Measurements from ENCODE around the gene PODN.

DNA sequence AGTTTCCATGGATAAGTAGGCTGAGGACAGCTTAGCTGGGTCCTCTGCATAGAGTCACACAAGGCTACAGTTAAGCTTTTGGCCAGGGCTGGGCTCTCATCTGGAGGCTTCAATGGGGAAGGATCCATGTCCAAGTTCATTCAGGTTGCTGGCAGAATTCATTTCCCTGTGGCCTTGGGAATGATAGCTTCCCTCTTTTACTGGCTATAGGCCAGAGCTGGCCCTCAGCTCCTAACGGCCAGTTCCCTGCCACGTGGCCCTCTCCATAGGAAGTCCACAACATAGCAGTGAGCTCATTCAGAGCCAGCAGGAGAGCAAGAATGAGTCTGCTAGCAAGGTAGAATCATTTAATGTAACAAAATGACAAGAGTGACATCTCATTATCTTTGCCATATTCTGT lies 15.1 kb upstream of the PODN start:
- TF ChIP-seq, protein P1, sequence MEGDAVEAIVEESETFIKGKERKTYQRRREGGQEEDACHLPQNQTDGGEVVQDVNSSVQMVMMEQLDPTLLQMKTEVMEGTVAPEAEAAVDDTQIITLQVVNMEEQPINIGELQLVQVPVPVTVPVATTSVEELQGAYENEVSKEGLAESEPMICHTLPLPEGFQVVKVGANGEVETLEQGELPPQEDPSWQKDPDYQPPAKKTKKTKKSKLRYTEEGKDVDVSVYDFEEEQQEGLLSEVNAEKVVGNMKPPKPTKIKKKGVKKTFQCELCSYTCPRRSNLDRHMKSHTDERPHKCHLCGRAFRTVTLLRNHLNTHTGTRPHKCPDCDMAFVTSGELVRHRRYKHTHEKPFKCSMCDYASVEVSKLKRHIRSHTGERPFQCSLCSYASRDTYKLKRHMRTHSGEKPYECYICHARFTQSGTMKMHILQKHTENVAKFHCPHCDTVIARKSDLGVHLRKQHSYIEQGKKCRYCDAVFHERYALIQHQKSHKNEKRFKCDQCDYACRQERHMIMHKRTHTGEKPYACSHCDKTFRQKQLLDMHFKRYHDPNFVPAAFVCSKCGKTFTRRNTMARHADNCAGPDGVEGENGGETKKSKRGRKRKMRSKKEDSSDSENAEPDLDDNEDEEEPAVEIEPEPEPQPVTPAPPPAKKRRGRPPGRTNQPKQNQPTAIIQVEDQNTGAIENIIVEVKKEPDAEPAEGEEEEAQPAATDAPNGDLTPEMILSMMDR (IDR thresholded peaks at IDR 0.05) = no peak
- no peak for TF ChIP-seq POLR2A (IDR thresholded peaks at IDR 0.05)
